GM10847 (cell line): Measurements from ENCODE around the gene RSPO1.

Experiments used
- POLR2A ChIP-seq: IDR thresholded peaks from 2 replicates; pipeline ENCODE4 v1.6.1; 2011; ENCODE audit not compliant: insufficient read length; ENCODE audit errors: extremely low read depth

The RSPO1 gene

GRCh38 chr1:37562984-37563383, 71.7 kb downstream of the RSPO1 start:
- TF ChIP-seq POLR2A = no peak
